ENCODE results near the gene LSM3.

LSM3 gene

DNA sequence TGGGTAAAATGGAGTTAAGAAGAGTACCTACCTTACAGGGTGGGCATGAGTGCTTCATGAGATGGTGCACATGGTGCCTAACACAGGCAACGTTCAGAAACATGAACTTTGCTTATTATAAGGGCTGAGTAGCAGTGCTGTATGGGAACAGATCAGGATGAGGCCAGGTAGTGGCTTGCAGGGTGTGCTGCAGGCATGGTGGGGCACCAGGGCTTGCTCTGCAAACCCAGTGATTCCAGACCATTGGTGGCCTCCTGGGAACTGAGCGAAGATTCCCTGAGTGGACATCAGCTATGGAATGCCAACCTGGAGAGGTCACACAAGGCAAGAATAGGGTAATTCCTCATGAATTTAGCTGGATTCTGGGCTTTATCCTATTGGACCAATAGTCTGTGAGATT is 37.9 kb upstream of the LSM3 start:
- H3K4me1 Mint-ChIP-seq: peaks cover 29% of the 10 kb centered on the region
- no peak overlapping the region for H3K4me3 Mint-ChIP-seq
- H3K27ac Mint-ChIP-seq: no peak overlapping the region
- TF ChIP-seq, protein P1, sequence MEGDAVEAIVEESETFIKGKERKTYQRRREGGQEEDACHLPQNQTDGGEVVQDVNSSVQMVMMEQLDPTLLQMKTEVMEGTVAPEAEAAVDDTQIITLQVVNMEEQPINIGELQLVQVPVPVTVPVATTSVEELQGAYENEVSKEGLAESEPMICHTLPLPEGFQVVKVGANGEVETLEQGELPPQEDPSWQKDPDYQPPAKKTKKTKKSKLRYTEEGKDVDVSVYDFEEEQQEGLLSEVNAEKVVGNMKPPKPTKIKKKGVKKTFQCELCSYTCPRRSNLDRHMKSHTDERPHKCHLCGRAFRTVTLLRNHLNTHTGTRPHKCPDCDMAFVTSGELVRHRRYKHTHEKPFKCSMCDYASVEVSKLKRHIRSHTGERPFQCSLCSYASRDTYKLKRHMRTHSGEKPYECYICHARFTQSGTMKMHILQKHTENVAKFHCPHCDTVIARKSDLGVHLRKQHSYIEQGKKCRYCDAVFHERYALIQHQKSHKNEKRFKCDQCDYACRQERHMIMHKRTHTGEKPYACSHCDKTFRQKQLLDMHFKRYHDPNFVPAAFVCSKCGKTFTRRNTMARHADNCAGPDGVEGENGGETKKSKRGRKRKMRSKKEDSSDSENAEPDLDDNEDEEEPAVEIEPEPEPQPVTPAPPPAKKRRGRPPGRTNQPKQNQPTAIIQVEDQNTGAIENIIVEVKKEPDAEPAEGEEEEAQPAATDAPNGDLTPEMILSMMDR (IDR thresholded peaks at IDR 0.05; ENCODE audit: unreplicated experiment in 3 of 3): no peak
- peaks cover 27% of the 10 kb centered on the region for H3K36me3 Mint-ChIP-seq (ENCODE audit: low read depth)
- H3K9me3 Mint-ChIP-seq: no peaks in the 10 kb centered on the region
- no peaks in the 10 kb centered on the region for H3K27me3 Mint-ChIP-seq (ENCODE audit: low read depth)

DNA sequence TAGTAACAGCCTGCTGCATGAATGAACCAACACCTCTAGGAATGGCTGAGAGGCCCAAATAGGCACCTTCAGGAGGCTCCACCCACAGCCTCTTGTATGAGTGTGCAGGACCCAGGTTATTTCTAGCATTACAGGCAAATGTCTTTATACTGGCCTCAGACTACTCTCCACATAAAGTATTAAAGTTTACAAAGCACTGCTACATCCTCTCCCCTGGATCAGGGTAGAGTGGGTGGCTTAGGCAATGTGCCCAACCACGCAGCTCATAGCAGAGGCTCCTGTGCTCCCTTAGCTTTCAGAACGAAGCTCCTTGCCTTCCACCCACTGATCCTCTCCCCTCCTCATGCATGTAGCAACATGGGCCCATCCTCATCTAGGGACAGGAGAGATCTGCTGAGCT is 37.5 kb upstream of the LSM3 start:
- Mint-ChIP-seq H3K27me3 (ENCODE audit: low read depth) (no peaks in the 10 kb centered on the region), H3K36me3 (ENCODE audit: low read depth) (peaks cover 23% of the 10 kb centered on the region), H3K4me3 (no peak overlapping the region), H3K4me1 (peaks cover 32% of the 10 kb centered on the region), H3K27ac (no peak overlapping the region), H3K9me3 (no peaks in the 10 kb centered on the region)
- TF ChIP-seq, protein P1 (IDR thresholded peaks at IDR 0.05; ENCODE audit: unreplicated experiment in 3 of 3): no peak

DNA sequence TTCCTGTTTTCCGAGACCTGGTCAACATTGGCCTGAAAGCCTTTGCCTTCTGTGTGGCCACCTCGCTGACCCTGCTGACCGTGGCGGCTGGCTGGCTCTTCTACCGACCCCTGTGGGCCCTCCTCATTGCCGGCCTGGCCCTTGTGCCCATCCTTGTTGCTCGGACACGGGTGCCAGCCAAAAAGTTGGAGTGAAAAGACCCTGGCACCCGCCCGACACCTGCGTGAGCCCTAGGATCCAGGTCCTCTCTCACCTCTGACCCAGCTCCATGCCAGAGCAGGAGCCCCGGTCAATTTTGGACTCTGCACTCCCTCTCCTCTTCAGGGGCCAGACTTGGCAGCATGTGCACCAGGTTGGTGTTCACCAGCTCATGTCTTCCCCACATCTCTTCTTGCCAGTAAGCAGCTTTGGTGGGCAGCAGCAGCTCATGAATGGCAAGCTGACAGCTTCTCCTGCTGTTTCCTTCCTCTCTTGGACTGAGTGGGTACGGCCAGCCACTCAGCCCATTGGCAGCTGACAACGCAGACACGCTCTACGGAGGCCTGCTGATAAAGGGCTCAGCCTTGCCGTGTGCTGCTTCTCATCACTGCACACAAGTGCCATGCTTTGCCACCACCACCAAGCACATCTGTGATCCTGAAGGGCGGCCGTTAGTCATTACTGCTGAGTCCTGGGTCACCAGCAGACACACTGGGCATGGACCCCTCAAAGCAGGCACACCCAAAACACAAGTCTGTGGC is 36.8 kb upstream of the LSM3 start:
- peaks cover 34% of the 10 kb centered on the region for H3K4me1 Mint-ChIP-seq
- no peaks in the 10 kb centered on the region for H3K27me3 Mint-ChIP-seq (ENCODE audit: low read depth)
- TF ChIP-seq, protein P1 (IDR thresholded peaks at IDR 0.05; ENCODE audit: unreplicated experiment in 3 of 3): no peak
- H3K9me3 Mint-ChIP-seq: no peaks in the 10 kb centered on the region
- H3K36me3 Mint-ChIP-seq (ENCODE audit: low read depth): peaks cover 25% of the 10 kb centered on the region
- H3K4me3 Mint-ChIP-seq: no peak overlapping the region
- H3K27ac Mint-ChIP-seq: peak overlapping the region in 1 of 3 experiments; percentile 97

DNA sequence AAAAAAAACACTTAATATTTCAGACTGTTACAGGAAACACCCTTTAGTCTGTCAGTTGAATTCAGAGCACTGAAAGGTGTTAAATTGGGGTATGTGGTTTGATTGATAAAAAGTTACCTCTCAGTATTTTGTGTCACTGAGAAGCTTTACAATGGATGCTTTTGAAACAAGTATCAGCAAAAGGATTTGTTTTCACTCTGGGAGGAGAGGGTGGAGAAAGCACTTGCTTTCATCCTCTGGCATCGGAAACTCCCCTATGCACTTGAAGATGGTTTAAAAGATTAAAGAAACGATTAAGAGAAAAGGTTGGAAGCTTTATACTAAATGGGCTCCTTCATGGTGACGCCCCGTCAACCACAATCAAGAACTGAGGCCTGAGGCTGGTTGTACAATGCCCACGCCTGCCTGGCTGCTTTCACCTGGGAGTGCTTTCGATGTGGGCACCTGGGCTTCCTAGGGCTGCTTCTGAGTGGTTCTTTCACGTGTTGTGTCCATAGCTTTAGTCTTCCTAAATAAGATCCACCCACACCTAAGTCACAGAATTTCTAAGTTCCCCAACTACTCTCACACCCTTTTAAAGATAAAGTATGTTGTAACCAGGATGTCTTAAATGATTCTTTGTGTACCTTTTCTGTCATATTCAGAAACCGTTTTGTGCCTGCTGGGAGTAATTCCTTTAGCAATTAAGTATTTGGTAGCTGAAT is 35.9 kb upstream of the LSM3 start:
- TF ChIP-seq, protein P1 (IDR thresholded peaks at IDR 0.05; ENCODE audit: unreplicated experiment in 3 of 3): no peak
- peaks cover 34% of the 10 kb centered on the region for H3K4me1 Mint-ChIP-seq
- no peaks in the 10 kb centered on the region for H3K27me3 Mint-ChIP-seq (ENCODE audit: low read depth)
- no peak overlapping the region for H3K4me3 Mint-ChIP-seq
- peaks cover 35% of the 10 kb centered on the region for H3K36me3 Mint-ChIP-seq (ENCODE audit: low read depth)
- no peaks in the 10 kb centered on the region for H3K9me3 Mint-ChIP-seq
- peak overlapping the region in 2 of 3 experiments; percentile 43 to 97 for H3K27ac Mint-ChIP-seq

DNA sequence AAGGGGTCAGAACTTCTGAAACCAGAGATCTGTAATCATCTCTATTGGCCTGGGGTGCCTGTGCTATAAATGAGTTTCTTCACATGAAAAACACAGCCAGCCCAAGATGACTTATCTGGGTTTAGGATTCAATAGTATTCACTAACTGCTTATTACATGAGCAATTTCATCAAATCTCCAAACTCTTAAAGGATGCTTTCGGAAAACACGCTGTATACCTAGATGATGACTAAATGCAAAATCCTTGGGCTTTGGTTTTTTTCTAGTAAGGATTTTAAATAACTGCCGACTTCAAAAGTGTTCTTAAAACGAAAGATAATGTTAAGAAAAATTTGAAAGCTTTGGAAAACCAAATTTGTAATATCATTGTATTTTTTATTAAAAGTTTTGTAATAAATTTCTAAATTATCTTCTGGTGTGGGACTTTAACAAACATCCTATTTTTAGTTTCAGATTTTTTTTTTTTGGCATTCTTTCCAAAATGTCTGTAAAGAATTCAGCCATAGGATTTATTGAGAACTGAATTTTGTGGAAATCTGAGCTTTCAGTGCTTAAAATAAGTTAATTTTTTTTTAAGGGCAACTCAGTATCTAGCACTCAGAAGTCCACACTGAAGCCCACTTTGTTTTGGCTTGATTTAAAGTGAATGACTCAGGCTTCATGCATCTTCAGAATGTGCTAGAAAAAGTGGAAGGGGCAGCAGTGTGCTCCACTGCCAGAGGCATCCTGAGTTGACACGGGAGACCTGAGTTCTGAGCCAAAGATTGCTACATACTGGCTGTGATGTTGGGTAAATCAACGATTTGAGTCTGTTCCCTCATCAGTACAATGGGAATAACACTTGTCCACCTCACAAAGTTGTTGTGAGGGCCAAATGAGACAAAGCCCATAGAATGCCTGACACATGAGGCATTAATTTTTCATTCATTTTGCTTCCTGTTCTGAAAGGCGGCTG is 35.1 kb upstream of the LSM3 start:
- TF ChIP-seq, protein P1 (IDR thresholded peaks at IDR 0.05; ENCODE audit: unreplicated experiment in 3 of 3): no peak
- Mint-ChIP-seq H3K4me3 (no peak overlapping the region), H3K27me3 (ENCODE audit: low read depth) (no peaks in the 10 kb centered on the region), H3K27ac (peak overlapping the region; percentile 73 to 97 (median 91)), H3K36me3 (ENCODE audit: low read depth) (peaks cover 33% of the 10 kb centered on the region), H3K4me1 (peaks cover 34% of the 10 kb centered on the region), H3K9me3 (no peaks in the 10 kb centered on the region)

Data from nephron (organoid).